ENCODE measurements around the gene DTNBP1.

The DTNBP1 gene

DNA sequence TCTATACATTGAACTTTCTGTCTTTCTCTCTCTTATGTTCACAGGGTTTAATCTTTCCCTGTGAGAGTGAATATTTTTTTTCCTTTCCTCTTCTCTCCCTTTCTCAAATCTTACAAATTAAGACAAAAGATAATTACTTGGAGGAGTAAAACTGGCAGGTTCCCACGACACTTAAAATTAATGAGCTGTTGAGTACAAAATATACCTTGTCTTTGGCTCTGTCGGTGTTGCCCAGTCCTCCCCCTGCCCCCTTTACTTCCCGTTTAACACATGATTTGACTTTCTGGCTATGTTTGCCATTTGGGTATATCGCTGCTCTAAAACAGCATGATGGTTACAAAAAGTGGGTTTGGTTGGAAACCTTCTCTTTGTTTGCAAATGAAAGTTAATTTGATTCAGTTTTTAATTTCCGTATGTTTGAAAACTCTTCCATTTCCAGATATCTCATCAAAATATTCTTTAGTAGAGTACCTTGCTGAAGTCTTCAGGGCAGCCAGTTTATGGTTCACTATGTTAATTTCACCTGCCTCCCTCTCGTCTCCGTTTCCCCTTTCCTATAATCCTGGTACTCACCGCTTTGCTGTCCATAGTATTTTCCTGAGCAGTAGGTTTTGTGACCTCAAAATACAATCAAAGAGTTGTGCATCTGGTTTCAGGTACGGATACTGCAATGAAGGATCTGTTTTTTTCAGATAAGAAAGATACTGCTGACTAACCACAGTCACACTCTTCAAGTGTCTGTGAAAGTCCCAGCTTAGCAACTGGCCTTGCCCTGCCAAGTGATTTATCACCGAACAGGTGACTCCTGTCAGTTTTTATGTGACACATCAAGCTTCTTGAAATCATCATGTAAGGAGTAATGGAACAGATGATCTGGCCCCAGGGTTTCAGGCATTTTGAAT is 181.2 kb downstream of the DTNBP1 start:
- no peak for DNase-seq (ENCODE audit: low read depth)

GRCh38 chr6:15480525-15480924 is 182.3 kb downstream of the DTNBP1 start:
- no peak for DNase-seq (ENCODE audit: low read depth)

GRCh38 chr6:15479761-15480160 is 183.1 kb downstream of the DTNBP1 start:
- no peak for DNase-seq (ENCODE audit: low read depth)

GRCh38 chr6:15477746-15478145 is 185.1 kb downstream of the DTNBP1 start:
- no peak for DNase-seq (ENCODE audit: low read depth)

DNA sequence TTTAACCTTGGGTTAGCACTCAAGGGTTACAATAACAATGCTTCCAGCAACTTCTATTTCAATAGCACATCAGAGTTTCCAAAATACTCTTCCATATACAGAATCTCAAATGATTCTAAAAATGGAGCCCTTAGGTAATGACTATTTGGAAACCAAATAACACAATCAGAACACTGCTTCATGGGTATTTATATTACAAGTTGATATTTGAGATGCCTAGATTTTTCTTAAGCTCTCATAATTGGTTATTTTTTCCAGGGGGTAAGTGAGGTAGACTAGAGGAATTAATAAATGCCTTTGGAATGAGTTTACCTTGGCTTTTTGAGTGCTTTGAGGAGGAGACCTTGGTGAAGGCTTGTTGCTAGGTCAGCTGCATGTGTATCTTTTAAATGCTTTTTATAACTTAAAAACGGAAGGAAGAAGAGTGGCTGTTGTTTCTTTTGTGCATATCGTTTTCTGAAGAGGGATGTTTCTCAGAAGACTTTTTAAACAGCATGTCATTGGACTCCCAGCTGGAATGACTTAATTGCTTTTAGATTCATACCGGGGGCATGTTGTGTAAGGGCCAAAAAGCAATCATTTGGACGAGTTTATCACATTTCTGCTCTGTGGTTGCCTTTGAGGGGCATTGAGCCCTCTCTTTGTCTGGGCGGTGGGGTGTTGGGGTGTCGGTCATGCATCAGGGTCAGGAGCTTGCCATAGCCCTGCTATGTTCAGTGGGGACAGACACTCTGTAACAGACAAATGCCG is 186.0 kb downstream of the DTNBP1 start:
- no peak for DNase-seq (ENCODE audit: low read depth)

DNA sequence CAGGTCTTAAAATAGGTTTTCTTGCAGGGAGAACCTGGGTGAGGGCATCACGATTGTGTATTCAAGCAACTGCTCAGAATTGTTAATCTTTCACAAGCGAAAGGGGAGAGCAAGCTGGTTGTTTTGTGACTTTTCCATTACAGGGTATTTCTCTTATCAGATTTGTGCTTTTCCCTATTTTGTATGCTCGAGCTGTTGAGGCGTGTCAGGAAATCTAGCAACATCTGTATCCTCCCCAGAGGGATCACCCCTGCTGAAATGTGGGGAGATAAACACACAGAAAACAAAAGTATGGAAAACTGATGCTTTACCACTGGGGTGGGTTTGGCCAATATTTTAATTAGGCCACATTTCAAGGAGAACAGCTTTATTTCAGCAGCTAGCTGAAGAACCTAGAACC is 187.0 kb downstream of the DTNBP1 start:
- DNase-seq (ENCODE audit: low read depth) = no peak

DNA sequence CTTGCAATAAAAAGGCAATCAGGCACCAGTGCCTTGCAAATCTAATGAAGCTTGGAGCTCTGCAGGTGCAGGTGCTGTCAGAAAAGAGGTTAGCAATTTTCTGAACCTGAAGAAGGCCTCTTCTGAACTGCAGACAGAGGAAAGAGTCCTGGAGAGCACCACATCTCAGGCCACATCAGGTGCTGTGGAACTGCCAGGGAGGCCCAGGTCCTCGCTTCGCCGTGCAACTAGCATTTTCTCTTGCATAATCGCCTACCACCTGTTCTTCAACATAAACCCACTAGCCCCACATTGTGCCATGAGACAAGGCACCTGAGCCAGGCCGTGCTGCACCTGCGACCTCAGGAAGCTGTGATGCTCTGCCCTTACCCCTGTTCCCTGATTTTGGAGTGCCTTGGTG is 187.6 kb downstream of the DTNBP1 start:
- DNase-seq (ENCODE audit: low read depth) = no peak

DNA sequence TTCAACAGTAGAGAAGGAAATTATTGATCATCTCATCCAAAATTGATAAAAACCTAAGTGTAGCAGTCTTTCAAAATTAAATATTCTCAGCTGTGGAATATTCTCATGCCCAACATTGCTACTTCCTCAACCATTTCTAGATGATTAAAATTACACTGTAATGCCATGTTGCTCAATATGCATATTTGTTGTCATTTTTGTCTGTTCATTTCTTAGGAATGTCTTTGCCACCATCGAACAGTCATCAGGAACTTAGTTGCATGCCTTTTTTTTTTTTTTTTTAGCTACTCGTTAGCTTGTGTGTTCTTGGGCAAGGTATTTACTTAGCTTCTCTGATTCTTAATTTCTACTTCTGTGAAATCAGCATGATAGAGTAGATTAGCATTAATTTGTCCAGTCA is 188.6 kb downstream of the DTNBP1 start:
- DNase-seq (ENCODE audit: low read depth) = peak; percentile 76

DNA sequence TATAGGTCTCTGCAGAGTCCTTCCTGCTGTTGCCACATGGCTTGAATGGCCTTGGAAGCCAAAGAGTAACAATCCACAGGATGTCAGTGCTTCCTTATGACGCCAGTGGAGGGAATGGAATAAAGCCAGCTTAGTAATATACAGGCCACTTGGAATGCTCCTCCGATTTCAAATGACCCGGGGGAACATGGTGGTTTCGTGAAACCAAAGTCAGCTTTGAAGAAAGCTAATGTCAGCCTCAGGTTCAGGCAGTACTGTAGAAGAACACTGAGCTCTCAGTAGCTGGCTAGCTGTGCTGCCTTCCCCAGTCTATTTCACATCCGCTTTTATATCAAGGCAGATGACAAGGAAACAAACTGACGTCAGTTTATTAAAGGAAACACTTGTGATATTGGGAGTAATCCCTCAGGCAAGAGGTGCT is 189.1 kb downstream of the DTNBP1 start:
- DNase-seq (ENCODE audit: low read depth) = no peak

DNA sequence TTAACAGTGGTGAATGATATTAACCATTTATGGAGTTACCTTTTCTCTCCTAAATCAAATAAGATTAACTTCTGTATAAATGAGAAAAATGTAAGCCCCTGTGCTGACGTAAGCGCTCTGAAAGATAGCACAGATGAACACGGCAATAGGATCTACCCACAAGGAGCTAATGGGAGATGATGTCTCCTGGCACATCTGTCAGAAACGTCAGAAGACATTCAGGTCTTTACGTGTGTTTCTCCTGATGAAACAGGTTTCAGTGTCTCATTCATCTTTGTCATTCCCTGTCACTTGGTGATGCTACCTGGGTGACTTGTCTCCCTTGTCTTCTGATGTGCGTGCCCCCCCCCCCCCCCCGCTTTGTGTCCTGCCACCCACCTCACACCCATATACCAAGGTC is 189.7 kb downstream of the DTNBP1 start:
- no peak for DNase-seq (ENCODE audit: low read depth)

Data from amniotic epithelial cell (primary cell).